ENCODE results near the gene ANKRD28.

DNA sequence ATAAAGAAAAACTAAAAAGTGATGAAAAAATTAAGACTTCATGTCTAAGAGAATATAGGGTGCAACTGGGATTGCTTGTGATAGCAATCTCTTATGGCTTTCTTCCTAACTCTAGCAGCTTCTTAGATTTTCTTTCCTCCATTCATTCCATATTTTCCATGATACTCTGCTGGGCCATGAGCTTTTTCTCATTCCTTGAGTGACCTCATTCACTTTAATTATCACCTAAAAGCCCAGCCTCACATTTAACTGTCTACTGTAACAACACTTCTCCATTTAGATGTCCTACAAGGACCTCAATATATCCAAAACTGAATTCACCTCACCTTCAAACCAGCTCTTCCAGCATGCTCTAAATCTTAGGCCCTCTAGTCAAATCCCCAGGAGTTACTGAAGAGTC lies 49.5 kb upstream of the ANKRD28 start:
- no peak for TF ChIP-seq EZH2phosphoT487 (IDR thresholded peaks at IDR 0.05; ENCODE audit: borderline replicate concordance, low read depth, low read length)
- TF ChIP-seq, protein P1, sequence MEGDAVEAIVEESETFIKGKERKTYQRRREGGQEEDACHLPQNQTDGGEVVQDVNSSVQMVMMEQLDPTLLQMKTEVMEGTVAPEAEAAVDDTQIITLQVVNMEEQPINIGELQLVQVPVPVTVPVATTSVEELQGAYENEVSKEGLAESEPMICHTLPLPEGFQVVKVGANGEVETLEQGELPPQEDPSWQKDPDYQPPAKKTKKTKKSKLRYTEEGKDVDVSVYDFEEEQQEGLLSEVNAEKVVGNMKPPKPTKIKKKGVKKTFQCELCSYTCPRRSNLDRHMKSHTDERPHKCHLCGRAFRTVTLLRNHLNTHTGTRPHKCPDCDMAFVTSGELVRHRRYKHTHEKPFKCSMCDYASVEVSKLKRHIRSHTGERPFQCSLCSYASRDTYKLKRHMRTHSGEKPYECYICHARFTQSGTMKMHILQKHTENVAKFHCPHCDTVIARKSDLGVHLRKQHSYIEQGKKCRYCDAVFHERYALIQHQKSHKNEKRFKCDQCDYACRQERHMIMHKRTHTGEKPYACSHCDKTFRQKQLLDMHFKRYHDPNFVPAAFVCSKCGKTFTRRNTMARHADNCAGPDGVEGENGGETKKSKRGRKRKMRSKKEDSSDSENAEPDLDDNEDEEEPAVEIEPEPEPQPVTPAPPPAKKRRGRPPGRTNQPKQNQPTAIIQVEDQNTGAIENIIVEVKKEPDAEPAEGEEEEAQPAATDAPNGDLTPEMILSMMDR (conservative IDR thresholded peaks at IDR 0.05; ENCODE audit: low read length) = no peak
